T-helper 1 cell treated with Interleukin-12 subunit alpha and Interleukin-12 subunit beta and Interleukin-4 antibody, amounts not matched to agents 30 μg/mL and 1 μg/mL, for 36 hours (primary cell): ENCODE measurements around the gene MRPL36.

Experiments
- H3K27ac Mint-ChIP-seq: one replicate; pipeline ENCODE4 v1.8.0; 2021; ENCODE audit warnings: mild to moderate bottlenecking, mixed read lengths
- H3K27me3 Mint-ChIP-seq: one replicate; pipeline ENCODE4 v1.8.0; 2021; ENCODE audit warnings: low read depth, mixed read lengths
- H3K36me3 Mint-ChIP-seq: one replicate; pipeline ENCODE4 v1.8.0; 2021; ENCODE audit warnings: low read depth, mixed read lengths
- H3K4me1 Mint-ChIP-seq: one replicate; pipeline ENCODE4 v1.8.0; 2021; ENCODE audit warnings: low read depth, mixed read lengths
- H3K4me3 Mint-ChIP-seq: one replicate; pipeline ENCODE4 v1.8.0; 2021; ENCODE audit warnings: mild to moderate bottlenecking, moderate library complexity, mixed read lengths
- H3K9me3 Mint-ChIP-seq: one replicate; pipeline ENCODE4 v1.8.0; 2021; ENCODE audit warnings: mixed read lengths

Gene MRPL36

GRCh38 chr5:1764606-1764960, 35.1 kb downstream of the MRPL36 start:
- no peak overlapping the region for H3K27ac Mint-ChIP-seq
- H3K9me3 Mint-ChIP-seq = no peaks in the 10 kb centered on the region
- peaks cover 9% of the 10 kb centered on the region for H3K27me3 Mint-ChIP-seq
- H3K4me3 Mint-ChIP-seq = no peak overlapping the region
- H3K36me3 Mint-ChIP-seq = no peaks in the 10 kb centered on the region
- peaks cover 4% of the 10 kb centered on the region for H3K4me1 Mint-ChIP-seq

GRCh38 chr5:1763960-1764605, 35.6 kb downstream of the MRPL36 start:
- Mint-ChIP-seq H3K27ac (no peak overlapping the region), H3K4me1 (peaks cover 4% of the 10 kb centered on the region), H3K36me3 (no peaks in the 10 kb centered on the region), H3K4me3 (no peak overlapping the region), H3K9me3 (no peaks in the 10 kb centered on the region), H3K27me3 (peaks cover 9% of the 10 kb centered on the region)

GRCh38 chr5:1763548-1763911, 36.1 kb downstream of the MRPL36 start:
- H3K27me3 Mint-ChIP-seq = peaks cover 9% of the 10 kb centered on the region
- no peaks in the 10 kb centered on the region for H3K36me3 Mint-ChIP-seq

DNA sequence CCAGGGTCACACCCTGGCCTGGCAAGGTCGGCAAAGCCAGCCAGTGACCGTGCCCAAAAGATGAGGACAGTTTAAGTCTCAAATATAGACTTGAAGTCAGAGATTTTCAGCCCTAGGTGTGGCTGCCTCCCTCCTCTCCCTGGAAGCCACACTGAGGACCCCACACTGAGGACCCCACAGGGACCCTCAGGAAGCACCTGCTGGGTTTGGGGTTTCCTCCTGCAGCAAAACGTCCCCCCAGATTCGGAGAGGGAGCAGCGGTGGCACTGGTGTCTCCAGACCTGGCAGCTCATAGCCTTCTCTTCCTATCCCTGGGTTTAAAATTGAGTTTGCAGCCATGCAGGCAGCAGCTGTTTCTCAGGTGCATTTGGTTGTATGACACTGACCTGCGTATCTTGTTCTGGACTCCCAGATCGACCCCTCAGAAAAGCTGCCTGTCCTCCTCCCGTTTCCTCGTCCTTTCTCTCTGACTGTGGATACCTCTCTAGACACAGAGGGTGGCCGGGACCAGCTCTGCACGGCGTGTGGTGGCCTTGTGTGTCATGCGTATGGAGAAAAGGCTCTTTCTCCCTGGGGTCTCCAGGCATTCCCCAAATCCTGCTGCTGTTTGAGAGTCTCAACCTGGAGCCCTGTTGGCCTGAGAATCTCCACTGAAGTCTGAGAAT, 36.6 kb downstream of the MRPL36 start:
- Mint-ChIP-seq H3K4me3 (no peak overlapping the region), H3K27me3 (peaks cover 9% of the 10 kb centered on the region), H3K4me1 (peaks cover 4% of the 10 kb centered on the region), H3K9me3 (peaks cover 4% of the 10 kb centered on the region), H3K27ac (no peak overlapping the region), H3K36me3 (no peaks in the 10 kb centered on the region)

More at GRCh38 chr5:1763548-1763911, 36.1 kb downstream of the MRPL36 start:
- H3K9me3 Mint-ChIP-seq = no peaks in the 10 kb centered on the region
- H3K4me3 Mint-ChIP-seq = no peak overlapping the region
- H3K27ac Mint-ChIP-seq = no peak overlapping the region
- H3K4me1 Mint-ChIP-seq = peaks cover 4% of the 10 kb centered on the region

GRCh38 chr5:1762121-1762882, 37.3 kb downstream of the MRPL36 start:
- peaks cover 4% of the 10 kb centered on the region for H3K9me3 Mint-ChIP-seq
- H3K4me3 Mint-ChIP-seq = no peak overlapping the region
- no peak overlapping the region for H3K27ac Mint-ChIP-seq
- H3K4me1 Mint-ChIP-seq = peaks cover 4% of the 10 kb centered on the region
- H3K27me3 Mint-ChIP-seq = peaks cover 9% of the 10 kb centered on the region
- H3K36me3 Mint-ChIP-seq = no peaks in the 10 kb centered on the region

- Mint-ChIP-seq H3K27ac (no peak overlapping the region), H3K9me3 (peaks cover 4% of the 10 kb centered on the region), H3K27me3 (peaks cover 9% of the 10 kb centered on the region), H3K4me3 (no peak overlapping the region), H3K4me1 (peaks cover 4% of the 10 kb centered on the region), H3K36me3 (no peaks in the 10 kb centered on the region)
These were observed 38.2 kb downstream of the MRPL36 start for GRCh38 chr5:1761453-1761755.

DNA sequence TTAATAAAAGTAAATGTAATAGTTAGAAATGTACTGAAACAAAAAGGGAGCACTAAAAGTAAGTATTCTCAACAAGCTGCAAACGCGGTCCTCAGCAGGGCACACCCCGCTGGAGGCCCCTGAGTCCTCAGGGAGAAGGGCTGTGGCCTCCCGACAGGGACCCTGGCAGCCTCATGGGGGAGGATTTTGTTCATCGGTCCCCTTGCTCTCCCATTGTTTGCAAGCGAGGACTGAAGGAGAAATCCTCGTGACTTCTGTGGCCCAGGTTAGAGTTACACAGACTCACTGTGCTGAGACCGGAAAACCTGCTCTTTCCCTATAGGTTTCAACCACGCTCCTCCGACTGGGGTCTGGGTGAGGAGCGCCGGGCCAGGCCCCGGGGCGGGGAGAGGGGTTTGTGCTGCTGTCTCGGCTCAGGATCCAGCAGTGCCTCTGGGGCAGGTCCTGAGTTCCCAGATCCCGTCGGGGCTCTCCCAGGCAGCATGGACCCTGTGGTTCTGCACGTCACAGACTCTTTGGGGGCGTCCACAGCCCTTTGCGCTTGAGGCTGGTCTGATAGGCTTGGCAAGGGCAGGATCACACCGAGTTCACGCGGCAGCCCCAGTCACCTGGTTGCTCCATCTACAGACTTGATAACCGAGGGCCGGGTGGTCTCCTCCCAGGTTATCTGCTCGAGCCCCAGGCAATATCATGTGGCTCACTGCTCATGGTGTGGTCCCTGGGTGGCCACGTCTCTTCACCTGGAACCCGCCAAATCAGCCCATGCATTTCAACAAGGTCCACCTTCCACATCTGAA, 38.8 kb downstream of the MRPL36 start:
- H3K4me3 Mint-ChIP-seq = no peak overlapping the region
- H3K4me1 Mint-ChIP-seq = peaks cover 2% of the 10 kb centered on the region
- no peaks in the 10 kb centered on the region for H3K36me3 Mint-ChIP-seq
- H3K9me3 Mint-ChIP-seq = peaks cover 4% of the 10 kb centered on the region
- no peak overlapping the region for H3K27ac Mint-ChIP-seq
- H3K27me3 Mint-ChIP-seq = peaks cover 9% of the 10 kb centered on the region

DNA sequence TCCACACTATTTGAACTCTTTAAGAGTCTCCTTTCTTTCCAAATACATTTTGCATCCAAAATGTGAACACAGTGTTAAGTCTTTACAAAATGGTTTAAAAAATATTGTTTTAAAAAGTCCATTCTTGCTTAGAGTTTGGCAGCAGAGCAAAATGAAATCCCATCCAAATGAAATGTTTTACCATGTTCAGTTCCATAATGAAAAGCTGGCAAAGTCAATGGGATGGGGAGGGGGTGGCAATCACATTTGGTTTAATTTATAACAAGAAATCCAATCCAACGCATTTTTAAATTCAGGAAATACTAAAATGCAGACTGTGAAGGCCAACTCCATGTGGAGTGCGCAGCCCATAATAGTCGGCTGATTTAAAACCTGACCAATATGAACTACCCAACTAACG, 39.4 kb downstream of the MRPL36 start:
- H3K4me1 Mint-ChIP-seq = no peaks in the 10 kb centered on the region
- no peak overlapping the region for H3K27ac Mint-ChIP-seq
- H3K4me3 Mint-ChIP-seq = no peak overlapping the region
- H3K9me3 Mint-ChIP-seq = peaks cover 4% of the 10 kb centered on the region
- peaks cover 9% of the 10 kb centered on the region for H3K27me3 Mint-ChIP-seq
- no peaks in the 10 kb centered on the region for H3K36me3 Mint-ChIP-seq

- no peaks in the 10 kb centered on the region for H3K4me1 Mint-ChIP-seq
- H3K27me3 Mint-ChIP-seq = peaks cover 9% of the 10 kb centered on the region
- no peaks in the 10 kb centered on the region for H3K36me3 Mint-ChIP-seq
- no peak overlapping the region for H3K27ac Mint-ChIP-seq
- peaks cover 4% of the 10 kb centered on the region for H3K9me3 Mint-ChIP-seq
- no peak overlapping the region for H3K4me3 Mint-ChIP-seq
These were observed 40.2 kb downstream of the MRPL36 start for GRCh38 chr5:1759378-1759970.

DNA sequence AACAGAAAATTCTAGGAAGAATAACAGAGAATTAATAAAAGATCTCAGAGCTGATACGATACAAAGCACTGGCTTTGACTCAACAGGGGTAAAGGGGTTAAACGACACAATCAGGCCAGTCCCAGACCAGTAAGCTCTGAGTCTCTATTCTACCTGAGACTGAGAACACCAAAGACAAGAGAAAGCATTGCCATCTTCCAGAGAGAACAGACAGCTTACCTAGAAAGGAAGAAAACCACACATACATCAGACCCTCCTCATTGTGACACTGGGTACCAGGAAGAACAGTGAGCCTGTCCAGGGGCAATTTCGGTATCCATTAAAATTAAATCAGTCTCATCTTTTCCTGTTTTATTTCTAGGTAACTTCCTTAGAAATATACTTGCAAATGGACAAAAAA, 41.1 kb downstream of the MRPL36 start:
- H3K9me3 Mint-ChIP-seq = peaks cover 4% of the 10 kb centered on the region
- peaks cover 6% of the 10 kb centered on the region for H3K27me3 Mint-ChIP-seq
- no peak overlapping the region for H3K27ac Mint-ChIP-seq

GRCh38 chr5:1757511-1757910, 42.1 kb downstream of the MRPL36 start:
- no peaks in the 10 kb centered on the region for H3K4me1 Mint-ChIP-seq
- H3K36me3 Mint-ChIP-seq = no peaks in the 10 kb centered on the region
- no peak overlapping the region for H3K4me3 Mint-ChIP-seq
- no peak overlapping the region for H3K27ac Mint-ChIP-seq
- H3K9me3 Mint-ChIP-seq = peaks cover 4% of the 10 kb centered on the region
- H3K27me3 Mint-ChIP-seq = no peaks in the 10 kb centered on the region

More for the DNA sequence above, 41.1 kb downstream of the MRPL36 start:
- Mint-ChIP-seq H3K4me1 (no peaks in the 10 kb centered on the region), H3K36me3 (no peaks in the 10 kb centered on the region), H3K4me3 (no peak overlapping the region)

DNA sequence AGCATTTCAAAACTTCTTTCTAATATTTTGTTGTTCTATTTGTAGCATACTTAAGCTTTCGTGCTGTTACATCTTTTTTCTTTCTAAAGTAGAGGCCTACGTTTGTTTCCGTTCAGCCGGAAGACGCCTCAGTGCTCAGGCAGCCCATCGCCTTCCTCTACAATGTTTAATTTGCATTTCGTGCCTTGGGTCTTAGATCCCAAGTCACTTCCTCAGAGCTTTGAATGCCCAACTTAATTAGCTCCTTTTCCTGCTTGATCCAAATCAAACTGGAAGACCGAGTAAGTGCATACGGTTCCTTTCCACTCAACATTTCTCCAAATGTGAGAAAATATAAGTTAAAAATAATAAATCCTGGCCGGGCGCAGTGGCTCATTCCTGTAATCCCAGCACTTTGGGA, 43.2 kb downstream of the MRPL36 start:
- Mint-ChIP-seq H3K4me3 (no peak overlapping the region), H3K27me3 (no peaks in the 10 kb centered on the region), H3K27ac (no peak overlapping the region), H3K4me1 (no peaks in the 10 kb centered on the region), H3K9me3 (peaks cover 4% of the 10 kb centered on the region), H3K36me3 (no peaks in the 10 kb centered on the region)

DNA sequence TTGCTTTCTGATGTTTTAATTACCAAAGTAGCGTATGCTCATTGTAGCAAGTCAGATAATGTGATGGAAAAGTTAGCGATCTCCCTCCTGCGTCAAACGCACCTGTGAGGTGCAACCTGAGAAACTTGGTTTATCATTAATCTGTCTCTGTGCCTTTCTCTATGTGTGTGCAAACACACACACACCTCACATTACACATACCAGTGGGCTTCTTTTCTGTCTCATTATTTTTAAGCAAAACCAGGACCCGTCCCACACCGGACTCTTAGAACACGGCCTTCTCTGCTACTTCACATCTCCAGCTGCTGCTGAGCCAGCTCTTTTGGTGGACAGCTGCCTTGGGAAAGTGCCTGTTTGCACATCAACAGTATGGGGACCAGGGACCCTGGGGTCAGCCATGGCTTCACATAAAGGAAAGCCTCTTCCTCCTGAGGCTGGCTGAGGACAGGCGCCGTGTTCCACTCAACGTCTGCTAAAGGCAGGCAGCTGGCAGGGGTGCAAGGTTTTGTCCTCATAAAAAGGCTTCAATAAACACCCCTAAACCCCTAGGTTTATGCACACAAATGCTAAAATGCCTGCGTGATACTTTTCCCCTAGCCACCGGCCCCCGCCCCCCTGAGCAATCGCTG, 44.2 kb downstream of the MRPL36 start:
- H3K4me3 Mint-ChIP-seq = no peak overlapping the region
- H3K4me1 Mint-ChIP-seq = no peaks in the 10 kb centered on the region
- H3K27me3 Mint-ChIP-seq = no peaks in the 10 kb centered on the region
- peaks cover 4% of the 10 kb centered on the region for H3K9me3 Mint-ChIP-seq
- no peaks in the 10 kb centered on the region for H3K36me3 Mint-ChIP-seq
- H3K27ac Mint-ChIP-seq = no peak overlapping the region
